SK-N-SH treated with all-trans-retinoic acid at 6 μM for 48 hours (cell line): Measurements from ENCODE around the gene RPRML.

Experiments
- ZFP3 ChIP-seq: fragments of 250-450 bp; sonication (Bioruptor Pico); IDR thresholded peaks from 2 replicates; pipeline ENCODE4 v1.5.0; 2020; ENCODE audit warnings: mild to moderate bottlenecking, moderate library complexity
- TF ChIP-seq, protein P1 (sequence below): fragments of 250-450 bp; sonication (Bioruptor Pico); IDR thresholded peaks from 2 replicates; pipeline ENCODE4 v1.5.0; 2020; ENCODE audit warnings: mild to moderate bottlenecking, moderate library complexity

DNA sequence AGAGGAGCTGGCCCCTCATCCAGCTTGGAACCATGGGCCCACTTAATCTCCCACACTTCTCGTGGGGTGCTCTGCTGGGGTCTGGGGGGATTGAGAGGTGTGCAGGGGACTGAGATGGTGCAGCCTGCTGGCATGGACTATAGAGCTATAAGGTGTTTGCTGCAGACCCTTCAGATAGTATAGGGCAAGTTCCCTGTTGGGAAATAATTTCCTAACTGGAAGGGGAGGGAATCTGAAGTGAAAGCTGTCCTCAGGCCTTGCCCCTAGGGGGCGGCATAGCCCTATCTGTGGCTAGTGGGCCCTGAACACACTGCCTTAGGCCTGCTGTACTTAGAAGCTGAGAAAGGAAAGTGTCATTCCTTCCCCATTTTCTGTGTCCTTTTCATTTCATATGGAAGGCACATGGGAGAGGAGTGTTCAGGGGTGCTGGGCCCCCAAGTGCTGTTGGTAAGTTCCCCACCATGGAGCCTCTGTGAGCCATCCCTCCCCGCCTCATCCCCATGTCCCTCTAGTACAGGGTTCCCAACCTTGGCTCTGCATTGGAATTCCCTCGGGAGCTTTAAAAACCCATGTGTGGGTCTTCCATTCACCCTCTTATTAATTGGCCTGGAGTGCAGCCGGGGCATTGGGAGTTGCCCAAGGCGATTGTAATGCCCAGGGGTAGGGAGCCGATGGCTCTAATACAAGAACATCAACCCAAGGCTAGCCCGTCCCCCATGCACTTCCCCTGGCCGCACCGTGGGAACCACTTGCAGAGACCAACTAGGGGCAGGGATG is 36.4 kb downstream of the RPRML start:
- TF ChIP-seq, protein P1, sequence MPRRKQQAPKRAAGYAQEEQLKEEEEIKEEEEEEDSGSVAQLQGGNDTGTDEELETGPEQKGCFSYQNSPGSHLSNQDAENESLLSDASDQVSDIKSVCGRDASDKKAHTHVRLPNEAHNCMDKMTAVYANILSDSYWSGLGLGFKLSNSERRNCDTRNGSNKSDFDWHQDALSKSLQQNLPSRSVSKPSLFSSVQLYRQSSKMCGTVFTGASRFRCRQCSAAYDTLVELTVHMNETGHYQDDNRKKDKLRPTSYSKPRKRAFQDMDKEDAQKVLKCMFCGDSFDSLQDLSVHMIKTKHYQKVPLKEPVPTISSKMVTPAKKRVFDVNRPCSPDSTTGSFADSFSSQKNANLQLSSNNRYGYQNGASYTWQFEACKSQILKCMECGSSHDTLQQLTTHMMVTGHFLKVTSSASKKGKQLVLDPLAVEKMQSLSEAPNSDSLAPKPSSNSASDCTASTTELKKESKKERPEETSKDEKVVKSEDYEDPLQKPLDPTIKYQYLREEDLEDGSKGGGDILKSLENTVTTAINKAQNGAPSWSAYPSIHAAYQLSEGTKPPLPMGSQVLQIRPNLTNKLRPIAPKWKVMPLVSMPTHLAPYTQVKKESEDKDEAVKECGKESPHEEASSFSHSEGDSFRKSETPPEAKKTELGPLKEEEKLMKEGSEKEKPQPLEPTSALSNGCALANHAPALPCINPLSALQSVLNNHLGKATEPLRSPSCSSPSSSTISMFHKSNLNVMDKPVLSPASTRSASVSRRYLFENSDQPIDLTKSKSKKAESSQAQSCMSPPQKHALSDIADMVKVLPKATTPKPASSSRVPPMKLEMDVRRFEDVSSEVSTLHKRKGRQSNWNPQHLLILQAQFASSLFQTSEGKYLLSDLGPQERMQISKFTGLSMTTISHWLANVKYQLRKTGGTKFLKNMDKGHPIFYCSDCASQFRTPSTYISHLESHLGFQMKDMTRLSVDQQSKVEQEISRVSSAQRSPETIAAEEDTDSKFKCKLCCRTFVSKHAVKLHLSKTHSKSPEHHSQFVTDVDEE (CRISPR knock-in tag) = no peak
- TF ChIP-seq ZFP3 (CRISPR knock-in tag) = no peak
